C4-2B (cell line): ENCODE results near the gene RNF123.

Source experiments
- ZFX ChIP-seq: fragments of 450-650 bp; IDR thresholded peaks from 2 replicates; pipeline ENCODE4 v1.6.1; 2017
- TF ChIP-seq, protein P1 (sequence below): fragments of 450-650 bp; conservative IDR thresholded peaks from 2 replicates; pipeline ENCODE4 v1.5.1; 2017; ENCODE audit warnings: mild to moderate bottlenecking

DNA sequence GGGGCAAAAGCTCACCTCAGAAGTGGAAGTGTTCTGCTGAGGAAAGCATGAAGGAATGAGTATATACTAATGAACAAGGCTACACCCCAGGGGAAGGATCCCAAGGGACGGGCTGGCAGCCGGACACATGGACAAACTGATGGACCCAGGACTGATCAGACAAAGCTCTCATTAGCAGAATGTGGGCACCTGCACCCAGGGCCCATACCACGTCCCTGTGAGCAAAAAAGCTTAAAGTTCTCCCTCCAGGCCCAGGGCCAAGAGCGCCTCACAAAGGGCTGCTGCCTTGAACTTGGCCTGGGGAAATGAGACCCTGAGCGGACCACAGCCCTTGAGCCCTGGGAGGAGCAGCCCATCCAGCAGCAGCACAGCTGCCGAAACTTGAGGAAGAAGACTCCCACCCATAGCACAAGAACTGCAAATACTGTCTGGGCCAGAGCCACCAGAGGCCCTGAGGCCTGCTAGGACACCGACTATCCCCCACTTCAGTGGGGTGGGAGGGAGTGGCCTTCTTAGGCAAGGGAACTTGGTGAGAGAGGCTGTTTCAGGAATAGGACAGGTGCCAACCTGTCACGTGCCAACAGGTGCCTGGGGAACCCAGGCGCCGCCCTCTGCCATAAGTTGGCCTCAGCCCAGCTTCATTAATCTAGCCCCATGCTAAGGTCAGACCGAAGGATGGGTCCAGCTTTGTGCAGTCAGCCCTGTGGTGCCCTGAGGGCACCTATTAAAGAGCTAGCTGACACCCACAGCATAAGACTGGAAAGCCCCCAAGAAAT, 36.7 kb downstream of the RNF123 start:
- TF ChIP-seq, protein P1, sequence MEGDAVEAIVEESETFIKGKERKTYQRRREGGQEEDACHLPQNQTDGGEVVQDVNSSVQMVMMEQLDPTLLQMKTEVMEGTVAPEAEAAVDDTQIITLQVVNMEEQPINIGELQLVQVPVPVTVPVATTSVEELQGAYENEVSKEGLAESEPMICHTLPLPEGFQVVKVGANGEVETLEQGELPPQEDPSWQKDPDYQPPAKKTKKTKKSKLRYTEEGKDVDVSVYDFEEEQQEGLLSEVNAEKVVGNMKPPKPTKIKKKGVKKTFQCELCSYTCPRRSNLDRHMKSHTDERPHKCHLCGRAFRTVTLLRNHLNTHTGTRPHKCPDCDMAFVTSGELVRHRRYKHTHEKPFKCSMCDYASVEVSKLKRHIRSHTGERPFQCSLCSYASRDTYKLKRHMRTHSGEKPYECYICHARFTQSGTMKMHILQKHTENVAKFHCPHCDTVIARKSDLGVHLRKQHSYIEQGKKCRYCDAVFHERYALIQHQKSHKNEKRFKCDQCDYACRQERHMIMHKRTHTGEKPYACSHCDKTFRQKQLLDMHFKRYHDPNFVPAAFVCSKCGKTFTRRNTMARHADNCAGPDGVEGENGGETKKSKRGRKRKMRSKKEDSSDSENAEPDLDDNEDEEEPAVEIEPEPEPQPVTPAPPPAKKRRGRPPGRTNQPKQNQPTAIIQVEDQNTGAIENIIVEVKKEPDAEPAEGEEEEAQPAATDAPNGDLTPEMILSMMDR: no peak
- no peak for TF ChIP-seq ZFX
